Measurements from ENCODE around the gene ZNF205. TPM values are rescaled to one million over a fixed set of nuclear protein-coding genes. Genes with fewer than 3 reads are reported as not detected.

Gene ZNF205
- total and polyA plus RNA-seq, 9 of the 15 experiments (the other 6 are each of a cell fraction or from before 2014, with no cell fraction given): 2.4 to 11.8 (median 5.1) TPM; not detected in 2

DNA sequence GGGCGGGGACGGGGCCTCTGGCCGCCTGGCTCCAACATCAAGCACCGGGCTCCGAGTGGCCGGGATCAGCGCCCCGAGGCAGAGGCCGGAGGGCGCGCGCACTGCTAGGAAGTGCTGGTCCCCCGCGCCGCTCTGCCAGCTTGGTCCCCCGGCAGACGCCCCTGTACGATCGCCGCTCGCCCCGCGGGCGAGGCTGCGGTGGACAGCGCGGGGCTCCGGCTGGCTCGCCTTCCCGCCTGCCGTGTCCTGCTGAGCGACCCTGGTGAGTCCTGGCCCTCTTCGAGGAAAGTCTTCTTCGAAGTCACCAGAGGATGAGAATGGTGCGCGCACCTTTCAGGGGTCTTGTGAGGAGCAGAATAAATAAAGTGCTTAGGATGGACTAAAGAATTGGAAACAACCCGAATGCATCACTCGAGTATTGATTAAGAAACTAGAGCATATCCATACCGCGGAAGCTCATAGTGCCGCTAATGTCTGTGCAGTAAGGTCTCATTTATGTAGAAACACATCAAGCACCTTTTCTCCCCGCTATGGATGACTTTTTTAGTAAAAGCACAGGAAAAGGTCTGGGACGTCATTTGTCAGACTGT, 22.8 kb downstream of the ZNF205 start (continued):
- TF ChIP-seq CBFA2T3 (IDR thresholded peaks at IDR 0.05): no peak
- TF ChIP-seq RBFOX2 (IDR thresholded peaks at IDR 0.05; ENCODE audit: low read depth, low read length): peak; percentile 73
- no peak for TF ChIP-seq ZNF586 (CRISPR knock-in tag; conservative IDR thresholded peaks at IDR 0.05)
- TF ChIP-seq RBM39 (optimal IDR thresholded peaks at IDR 0.05; ENCODE audit: low read depth, low read length): no peak
- TF ChIP-seq, protein P1, sequence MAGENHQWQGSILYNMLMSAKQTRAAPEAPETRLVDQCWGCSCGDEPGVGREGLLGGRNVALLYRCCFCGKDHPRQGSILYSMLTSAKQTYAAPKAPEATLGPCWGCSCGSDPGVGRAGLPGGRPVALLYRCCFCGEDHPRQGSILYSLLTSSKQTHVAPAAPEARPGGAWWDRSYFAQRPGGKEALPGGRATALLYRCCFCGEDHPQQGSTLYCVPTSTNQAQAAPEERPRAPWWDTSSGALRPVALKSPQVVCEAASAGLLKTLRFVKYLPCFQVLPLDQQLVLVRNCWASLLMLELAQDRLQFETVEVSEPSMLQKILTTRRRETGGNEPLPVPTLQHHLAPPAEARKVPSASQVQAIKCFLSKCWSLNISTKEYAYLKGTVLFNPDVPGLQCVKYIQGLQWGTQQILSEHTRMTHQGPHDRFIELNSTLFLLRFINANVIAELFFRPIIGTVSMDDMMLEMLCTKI (IDR thresholded peaks at IDR 0.05; ENCODE audit: partially characterized antibody): no peak
- TF ChIP-seq ELF2 (CRISPR knock-in tag; IDR thresholded peaks at IDR 0.05): no peak
- no peak for TF ChIP-seq ZNF324 (CRISPR knock-in tag; IDR thresholded peaks at IDR 0.05)
- TF ChIP-seq, protein P2, sequence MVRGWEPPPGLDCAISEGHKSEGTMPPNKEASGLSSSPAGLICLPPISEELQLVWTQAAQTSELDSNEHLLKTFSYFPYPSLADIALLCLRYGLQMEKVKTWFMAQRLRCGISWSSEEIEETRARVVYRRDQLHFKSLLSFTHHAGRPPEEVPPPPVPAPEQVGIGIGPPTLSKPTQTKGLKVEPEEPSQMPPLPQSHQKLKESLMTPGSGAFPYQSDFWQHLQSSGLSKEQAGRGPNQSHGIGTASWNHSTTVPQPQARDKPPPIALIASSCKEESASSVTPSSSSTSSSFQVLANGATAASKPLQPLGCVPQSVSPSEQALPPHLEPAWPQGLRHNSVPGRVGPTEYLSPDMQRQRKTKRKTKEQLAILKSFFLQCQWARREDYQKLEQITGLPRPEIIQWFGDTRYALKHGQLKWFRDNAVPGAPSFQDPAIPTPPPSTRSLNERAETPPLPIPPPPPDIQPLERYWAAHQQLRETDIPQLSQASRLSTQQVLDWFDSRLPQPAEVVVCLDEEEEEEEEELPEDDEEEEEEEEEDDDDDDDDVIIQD (CRISPR knock-in tag; IDR thresholded peaks at IDR 0.05): no peak
- no peak for TF ChIP-seq YY1 (IDR thresholded peaks at IDR 0.05; ENCODE audit: borderline replicate concordance in 1 of 3, control insufficient read depth in 1 of 3, extremely low read depth in 1 of 3, insufficient read depth in 3 of 3, insufficient read length in 1 of 3, insufficient replicate concordance in 2 of 3, low read depth in 1 of 3, low read length in 2 of 3)
- peak; percentile 39; the same call in 1 of the 2 replicates for TF ChIP-seq TCF7 (IDR thresholded peaks at IDR 0.05; ENCODE audit: borderline replicate concordance)
- TF ChIP-seq ZNF12 (CRISPR knock-in tag; IDR thresholded peaks at IDR 0.05): no peak
- TF ChIP-seq, protein P3, sequence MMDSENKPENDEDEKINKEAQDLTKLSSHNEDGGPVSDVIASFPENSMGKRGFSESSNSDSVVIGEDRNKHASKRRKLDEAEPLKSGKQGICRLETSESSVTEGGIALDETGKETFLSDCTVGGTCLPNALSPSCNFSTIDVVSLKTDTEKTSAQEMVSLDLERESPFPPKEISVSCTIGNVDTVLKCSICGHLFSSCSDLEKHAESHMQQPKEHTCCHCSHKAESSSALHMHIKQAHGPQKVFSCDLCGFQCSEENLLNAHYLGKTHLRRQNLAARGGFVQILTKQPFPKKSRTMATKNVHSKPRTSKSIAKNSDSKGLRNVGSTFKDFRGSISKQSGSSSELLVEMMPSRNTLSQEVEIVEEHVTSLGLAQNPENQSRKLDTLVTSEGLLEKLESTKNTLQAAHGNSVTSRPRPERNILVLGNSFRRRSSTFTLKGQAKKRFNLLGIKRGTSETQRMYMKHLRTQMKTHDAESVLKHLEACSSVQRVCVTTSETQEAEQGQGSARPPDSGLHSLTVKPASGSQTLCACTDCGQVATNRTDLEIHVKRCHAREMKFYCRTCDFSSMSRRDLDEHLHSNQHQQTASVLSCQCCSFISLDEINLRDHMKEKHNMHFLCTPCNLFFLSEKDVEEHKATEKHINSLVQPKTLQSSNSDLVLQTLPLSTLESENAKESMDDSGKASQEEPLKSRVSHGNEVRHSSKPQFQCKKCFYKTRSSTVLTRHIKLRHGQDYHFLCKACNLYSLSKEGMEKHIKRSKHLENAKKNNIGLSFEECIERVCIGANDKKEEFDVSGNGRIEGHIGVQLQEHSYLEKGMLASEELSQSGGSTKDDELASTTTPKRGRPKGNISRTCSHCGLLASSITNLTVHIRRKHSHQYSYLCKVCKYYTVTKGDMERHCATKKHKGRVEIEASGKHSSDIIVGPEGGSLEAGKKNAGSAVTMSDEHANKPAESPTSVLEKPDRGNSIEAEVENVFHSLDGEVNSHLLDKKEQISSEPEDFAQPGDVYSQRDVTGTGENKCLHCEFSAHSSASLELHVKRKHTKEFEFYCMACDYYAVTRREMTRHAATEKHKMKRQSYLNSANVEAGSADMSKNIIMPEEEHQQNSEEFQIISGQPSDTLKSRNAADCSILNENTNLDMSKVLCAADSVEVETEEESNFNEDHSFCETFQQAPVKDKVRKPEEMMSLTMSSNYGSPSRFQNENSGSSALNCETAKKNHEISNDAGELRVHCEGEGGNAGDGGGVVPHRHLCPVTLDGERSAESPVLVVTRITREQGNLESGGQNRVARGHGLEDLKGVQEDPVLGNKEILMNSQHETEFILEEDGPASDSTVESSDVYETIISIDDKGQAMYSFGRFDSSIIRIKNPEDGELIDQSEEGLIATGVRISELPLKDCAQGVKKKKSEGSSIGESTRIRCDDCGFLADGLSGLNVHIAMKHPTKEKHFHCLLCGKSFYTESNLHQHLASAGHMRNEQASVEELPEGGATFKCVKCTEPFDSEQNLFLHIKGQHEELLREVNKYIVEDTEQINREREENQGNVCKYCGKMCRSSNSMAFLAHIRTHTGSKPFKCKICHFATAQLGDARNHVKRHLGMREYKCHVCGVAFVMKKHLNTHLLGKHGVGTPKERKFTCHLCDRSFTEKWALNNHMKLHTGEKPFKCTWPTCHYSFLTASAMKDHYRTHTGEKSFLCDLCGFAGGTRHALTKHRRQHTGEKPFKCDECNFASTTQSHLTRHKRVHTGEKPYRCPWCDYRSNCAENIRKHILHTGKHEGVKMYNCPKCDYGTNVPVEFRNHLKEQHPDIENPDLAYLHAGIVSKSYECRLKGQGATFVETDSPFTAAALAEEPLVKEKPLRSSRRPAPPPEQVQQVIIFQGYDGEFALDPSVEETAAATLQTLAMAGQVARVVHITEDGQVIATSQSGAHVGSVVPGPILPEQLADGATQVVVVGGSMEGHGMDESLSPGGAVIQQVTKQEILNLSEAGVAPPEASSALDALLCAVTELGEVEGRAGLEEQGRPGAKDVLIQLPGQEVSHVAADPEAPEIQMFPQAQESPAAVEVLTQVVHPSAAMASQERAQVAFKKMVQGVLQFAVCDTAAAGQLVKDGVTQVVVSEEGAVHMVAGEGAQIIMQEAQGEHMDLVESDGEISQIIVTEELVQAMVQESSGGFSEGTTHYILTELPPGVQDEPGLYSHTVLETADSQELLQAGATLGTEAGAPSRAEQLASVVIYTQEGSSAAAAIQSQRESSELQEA (IDR thresholded peaks at IDR 0.05; ENCODE audit: low read depth): no peak
- TF ChIP-seq HDAC1 (IDR thresholded peaks at IDR 0.05): peak in 1 of 2 experiments; percentile 67; a peak in 2 of 4 replicates
- TF ChIP-seq SLC30A9 (CRISPR knock-in tag; IDR thresholded peaks at IDR 0.05): no peak
- TF ChIP-seq NFE2L1 (tag; IDR thresholded peaks at IDR 0.05; ENCODE audit: borderline replicate concordance, low read depth): no peak
- TF ChIP-seq TCF3 (CRISPR knock-in tag; IDR thresholded peaks at IDR 0.05): no peak
